Left kidney (tissue), 2 donors: ENCODE data around the gene SMIM15. TPM values are rescaled to one million over a fixed set of nuclear protein-coding genes. Genes with fewer than 3 reads are reported as not detected.

ENCODE experiments used
- DNase-seq: peaks from one replicate; pipeline ENCODE4 v3.0.0-alpha.2; 2013
- polyA plus RNA-seq: library from polyadenylated mRNA; unstranded; fragments of 120-200 nt; gene quantifications from one replicate; pipeline ENCODE4 v1.2.1, GENCODE V29; 2013; ENCODE audit not compliant: insufficient read length

Gene SMIM15
- polyA plus RNA-seq, 1 donor: 91.2 TPM

DNA sequence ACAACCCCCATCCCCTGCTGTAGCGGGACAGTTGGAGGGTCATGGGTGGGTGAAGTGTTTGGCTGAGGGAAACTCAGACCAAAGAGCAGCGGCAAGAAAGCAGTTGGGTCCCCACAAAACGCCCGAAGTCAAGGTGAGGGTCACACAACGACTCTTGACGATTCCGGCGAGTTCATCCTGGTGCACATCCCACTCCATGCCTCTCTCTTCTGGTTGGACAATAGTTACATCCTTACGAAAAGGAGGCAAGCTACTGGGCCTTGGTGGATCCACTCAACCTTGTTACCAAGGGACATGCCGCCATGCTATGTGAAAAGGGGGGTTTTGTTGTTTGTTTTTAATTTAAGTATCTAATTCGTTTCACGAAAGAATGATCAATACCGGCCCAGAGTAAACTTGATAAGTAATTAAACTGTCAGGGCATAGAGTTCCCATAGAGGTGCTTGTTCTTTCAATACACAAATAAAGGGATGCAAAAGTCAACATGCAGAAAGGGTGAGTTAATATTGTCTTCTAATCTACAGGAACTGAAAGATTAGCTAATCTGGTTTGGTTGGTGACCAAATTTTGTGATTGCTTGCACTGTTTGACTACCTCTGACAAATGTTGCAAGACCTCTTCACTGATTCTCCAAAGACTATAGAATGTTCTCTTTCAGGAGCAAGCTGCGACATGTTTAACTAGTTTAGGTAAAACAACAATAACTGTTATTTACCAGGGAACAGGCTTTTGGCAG, 732 bp upstream of the SMIM15 start:
- peak; percentile 35 for DNase-seq

DNA sequence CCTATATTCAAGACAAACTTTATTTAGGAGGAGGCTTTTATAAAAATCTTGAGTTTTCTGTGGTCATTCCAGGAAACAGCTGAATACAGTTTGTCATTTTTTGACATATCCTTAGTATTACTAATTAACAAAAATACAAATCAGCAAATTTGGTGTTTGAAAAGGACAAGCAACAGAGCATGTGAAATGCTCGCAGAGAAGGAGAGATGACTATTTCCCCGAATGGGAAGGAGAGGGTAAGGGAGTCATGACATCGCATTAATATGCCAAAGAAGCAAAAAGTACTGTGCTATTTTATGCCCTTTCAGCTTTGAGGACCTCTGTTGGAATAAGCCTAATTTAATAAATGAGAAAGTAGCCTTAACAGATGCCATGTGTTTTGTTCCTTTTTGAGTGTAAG, 1.8 kb downstream of the SMIM15 start:
- no peak for DNase-seq

DNA sequence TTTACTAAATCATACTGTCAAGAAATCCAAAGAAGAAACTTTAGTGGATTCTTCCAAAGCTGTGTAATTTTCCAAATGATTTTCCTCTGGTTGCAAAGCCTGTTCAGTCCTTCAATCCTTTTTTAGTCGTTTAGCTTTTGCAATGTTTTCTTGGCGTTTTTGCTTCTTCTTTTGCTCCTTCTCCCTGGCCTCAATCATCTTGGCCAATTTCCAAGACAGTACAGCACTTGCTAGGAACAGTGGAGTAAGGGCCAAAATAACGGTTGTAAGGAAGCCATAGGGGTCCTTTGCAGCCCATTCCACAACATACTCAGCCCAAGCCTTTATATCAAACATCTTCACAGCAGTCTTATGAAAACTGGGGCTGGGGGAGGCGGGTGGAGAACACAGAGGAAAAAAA, 2.4 kb downstream of the SMIM15 start:
- no peak for DNase-seq

DNA sequence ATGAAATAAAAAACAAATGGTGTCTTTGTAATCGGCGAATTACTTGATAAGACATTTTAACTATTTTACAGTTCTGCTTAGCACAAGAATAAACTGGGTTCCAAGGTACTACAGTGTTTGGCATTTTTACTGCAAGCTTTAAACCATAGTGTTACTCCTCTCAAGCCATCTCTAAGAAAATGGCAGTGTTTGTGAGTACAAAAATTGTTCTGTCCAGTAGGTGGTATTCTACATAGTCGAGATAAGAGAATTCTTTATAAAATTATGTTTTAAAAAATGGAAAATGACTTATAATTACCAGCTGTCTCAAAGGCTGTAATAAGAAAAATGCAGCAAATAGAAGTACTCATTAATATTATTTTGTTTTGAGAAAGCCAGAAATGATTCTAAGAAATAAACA, 3.2 kb downstream of the SMIM15 start:
- no peak for DNase-seq

DNA sequence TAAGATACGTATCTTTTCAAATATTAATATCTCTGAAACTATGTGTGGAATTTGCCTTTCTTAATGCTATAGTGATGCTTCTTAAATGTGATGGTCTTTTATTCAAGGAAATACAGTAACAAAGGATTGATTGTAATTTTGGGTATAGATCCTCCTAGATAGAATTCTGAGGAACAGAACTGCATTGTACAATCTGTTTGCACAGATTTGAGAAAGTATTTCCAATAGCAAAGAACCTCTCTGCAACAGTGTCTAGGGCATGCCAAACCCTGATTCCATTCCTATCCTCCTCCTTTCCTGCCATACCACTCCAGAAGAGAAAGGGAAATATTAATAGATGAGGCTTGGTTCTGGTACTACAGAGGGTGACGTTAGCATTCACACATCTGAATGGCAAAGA, 10.4 kb downstream of the SMIM15 start:
- no peak for DNase-seq

DNA sequence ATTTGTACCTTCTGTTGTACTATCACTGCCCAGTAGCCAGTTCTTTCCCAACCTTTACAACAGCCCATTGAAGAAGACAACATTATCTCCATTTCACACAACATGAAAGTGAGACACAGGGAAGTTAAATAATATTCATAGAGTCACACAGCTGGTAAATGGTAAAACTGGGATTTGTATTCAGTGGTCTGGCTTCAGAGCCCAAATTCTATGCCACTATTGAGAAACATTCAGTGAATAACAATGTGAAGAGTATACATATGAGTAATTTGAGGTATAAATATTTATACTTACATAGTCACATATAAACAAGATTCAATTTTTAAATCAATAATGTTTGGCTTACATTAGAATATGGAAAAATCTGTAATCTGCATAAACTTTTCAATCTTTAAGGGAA, 13.8 kb downstream of the SMIM15 start:
- no peak for DNase-seq

DNA sequence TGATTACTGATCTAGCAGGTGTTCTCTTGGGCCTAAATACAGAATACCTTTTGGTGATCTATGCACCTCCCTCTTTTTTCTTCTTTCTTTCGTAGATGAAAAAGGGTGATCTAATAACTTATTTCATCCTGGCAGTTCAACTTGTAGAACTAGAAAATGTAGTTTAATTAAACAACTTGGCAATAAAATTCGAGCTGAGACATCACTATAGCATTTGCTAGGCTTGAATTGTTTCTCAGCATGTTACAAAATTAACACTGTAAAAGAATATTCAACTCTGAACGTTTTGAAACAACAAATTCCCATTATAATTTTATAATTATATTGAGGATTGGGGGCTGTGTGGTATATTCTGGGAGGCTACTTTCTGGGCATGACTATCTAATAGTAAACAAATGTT, 19.5 kb downstream of the SMIM15 start:
- DNase-seq: no peak

DNA sequence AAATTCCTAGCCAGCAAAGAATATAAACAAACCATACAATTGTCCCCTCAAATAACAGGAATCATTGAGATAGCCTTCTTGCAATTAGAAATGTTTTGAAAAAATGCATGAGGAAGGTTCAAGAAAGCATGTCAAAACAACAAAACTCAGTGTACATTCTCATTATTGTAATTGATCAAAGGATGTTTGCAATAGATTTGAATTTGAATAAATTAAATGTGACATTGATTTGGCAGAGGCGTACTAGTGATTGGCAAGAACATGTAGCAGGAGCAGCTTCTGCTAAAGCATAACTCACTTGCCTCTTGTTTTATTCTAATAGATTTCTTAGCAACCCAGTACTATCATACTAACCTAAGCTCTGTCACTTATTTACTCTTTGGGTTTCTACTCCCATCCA, 19.9 kb downstream of the SMIM15 start:
- no peak for DNase-seq

DNA sequence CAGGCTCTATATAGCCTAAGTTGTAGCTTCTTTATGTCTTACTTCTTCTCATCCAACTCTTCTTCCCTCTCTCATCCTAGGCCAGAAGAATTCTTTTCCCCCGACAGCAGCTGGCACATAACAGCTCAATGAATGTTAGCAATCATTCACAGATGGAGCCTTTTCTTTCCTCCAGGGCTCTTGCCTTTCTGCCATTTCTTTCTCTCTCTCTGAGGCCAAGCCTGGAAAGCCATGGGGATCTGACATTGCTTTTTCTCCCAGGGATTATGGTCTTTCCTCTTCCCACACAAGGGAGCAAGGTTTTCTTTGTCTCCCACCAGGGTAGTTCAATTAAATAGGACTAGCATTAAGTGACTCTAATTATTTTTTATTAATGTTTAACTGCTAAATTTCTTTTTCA, 20.5 kb downstream of the SMIM15 start:
- no peak for DNase-seq

DNA sequence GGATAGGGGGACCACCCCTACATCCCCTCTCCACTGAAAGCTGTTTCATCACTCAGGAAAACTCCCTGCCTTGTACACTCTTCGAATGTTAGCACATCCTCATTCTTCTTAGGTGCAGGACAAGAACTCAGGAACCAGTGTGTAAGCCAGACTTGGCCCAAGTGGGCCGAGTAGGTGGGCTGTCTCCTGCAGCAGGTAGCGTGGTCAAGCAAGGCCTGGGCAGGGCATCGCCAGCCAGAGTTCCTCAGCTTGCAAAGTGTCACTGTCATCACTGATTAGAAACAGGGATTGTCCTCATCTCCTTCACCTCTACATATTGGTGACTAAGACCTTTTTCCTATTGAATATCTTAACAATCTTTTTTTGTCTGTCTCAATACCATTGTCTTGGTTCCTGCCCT, 22.3 kb downstream of the SMIM15 start:
- no peak for DNase-seq

DNA sequence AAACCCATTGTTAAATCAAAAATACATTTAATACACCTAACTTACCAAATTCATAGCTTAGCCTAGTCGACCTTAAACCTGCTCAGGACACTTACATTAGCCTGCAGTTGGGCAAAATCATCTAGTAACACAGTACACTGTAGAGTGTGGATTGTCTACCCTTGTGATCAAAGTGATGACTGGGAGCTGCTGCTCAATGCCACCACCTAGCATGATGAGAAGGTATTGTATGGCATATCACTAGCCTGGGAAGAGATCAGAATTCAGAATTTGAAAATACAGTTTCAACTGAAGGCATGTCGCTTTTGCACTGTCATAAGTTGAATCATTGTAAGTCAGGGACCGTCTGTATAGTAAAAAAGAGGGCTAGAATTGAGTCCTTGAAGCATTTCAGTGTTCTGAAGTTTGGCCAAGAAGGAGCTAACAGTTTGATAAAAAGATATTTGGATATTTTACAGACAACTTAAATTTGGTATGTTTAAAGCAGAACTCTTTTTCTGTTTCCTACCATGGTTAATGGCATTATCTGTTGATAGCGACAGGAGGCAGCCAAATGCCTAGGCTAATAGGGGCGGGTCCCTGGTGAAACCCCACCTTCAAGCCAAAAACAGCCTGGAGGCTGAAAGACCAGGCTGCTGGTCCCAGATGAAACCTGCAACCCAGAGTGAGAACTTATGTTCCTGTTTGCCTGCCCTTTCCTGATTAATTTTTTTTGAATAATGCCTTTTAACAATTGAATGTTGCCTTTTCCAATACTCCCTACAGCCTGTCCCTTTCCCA, 23.0 kb downstream of the SMIM15 start:
- no peak for DNase-seq

DNA sequence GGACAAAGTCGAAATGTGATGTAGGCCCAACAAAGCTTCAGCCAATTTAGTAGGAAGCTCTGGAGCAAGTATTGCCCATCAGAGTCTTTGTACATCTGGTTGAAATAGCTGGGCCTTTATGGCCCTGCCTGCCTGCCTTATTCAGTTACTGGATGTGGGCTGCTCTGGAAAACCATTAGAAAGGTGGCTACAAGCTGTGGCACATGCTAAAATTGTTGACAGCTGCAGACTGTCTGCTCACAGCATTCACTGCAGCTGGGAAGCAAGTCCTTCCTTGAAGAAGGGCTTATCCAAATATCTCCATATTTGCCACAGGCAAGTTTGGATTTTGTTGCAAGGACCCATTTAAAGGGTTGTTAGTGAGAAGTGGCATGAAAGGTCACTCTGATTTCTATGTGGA, 24.4 kb downstream of the SMIM15 start:
- DNase-seq: no peak

DNA sequence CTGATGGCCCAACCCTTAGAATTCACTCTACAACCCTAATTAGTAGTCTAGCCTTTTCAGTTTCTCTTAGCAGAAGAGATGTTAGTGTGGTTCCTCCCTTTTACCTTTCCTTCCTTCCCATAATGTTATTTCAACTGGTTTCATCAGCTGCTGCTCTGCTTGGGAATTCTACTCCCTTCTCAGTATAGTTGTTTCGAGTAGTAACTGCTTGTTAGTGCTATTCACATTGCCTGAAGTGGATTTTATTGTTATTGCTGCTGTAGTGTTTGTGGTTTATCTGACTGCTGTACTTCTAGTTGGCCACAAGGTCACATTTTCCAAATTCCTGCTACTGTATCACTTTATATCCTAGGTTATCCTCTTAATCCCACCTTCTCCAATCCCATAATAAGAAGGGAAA, 29.7 kb downstream of the SMIM15 start:
- no peak for DNase-seq

DNA sequence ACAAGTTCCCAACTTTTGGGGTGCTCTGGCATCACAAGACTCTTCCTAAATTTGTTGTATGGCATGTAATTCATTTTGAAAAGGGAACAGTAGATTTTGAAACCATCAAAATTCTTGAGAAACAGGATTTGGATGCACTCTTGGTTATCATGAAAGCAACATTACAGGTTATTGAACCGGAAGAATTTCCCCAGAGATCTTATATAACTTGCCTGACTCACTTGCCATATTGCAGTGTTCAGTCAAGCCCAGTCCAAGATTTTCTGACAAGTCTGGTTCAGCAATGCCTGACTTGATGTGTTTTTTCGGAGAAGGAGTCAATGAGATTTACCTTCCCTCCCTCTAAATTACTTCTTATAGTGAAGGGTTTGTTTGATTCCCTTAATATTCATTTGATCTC, 32.0 kb downstream of the SMIM15 start:
- DNase-seq: no peak

DNA sequence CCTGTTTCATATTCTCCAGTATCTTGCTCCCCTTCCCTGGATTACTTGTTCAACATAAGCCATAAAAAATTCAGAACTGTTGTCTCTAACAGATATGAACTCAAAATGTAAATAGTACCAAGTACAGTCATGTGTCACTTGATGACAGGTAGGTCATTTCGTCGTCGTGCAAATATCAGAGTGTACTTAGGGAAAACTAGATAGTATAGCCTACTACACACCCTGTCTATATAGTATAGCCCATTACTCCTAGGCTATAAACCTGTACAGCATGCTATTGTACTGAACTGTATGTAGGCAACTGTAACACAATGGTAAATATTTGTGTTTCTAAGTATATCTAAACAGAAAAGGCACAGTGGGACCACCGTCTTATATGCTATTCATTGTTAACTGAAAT, 39.1 kb downstream of the SMIM15 start:
- DNase-seq: no peak

DNA sequence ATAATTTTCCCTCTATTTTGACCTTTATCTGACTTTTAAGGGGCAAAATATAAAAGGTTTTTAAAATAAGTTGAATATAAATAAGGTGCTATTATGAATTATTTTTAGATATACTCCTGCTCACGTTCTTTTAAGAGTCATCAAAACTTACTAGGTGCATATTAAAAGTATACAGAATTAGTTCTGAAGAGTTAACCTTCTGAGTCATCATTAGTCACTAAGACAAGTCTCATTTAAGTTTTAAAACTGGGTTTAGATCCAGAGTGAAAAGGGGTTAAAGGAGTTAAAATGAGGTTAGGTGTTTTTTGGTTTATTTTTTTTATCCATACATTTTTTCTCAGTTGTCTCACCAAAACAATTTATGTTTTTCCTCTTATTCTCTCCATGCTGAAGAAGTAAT, 41.7 kb downstream of the SMIM15 start:
- no peak for DNase-seq

DNA sequence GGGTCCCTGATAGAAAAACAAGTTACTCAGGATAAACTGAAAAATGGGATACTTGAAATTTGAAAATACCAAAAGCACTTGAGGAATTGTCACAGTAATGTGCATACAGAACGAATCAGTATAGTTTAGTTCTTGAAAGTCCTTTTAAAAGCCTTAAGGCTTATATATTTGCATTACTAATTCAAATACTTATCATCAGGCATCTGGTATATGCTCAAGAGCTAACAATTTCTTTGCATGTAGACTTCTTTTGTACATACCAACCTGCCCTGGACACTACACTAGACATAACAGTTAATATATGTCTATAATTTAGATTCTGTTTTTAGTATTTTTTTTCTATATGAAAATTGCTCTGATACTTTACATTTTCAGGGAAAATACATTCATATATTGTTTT, 43.2 kb downstream of the SMIM15 start:
- DNase-seq: no peak

DNA sequence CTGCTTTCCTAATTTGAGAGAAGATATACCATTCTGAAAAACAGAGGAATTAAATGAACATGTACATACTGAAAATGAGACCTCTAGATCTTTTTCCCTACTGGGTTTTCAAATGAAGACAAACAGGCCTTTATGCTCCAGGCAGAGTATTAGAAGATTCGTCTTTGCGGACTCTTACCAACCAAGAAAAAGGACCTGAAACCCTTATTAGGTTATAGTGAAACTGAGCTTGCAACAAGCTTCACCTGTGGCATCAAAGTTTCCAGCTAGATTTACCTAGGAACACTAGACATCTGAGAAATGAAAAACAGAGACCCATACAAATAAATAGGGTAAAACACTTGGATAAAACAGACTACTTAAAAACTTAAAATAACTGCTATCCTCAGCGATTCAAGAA, 46.3 kb downstream of the SMIM15 start:
- no peak for DNase-seq

DNA sequence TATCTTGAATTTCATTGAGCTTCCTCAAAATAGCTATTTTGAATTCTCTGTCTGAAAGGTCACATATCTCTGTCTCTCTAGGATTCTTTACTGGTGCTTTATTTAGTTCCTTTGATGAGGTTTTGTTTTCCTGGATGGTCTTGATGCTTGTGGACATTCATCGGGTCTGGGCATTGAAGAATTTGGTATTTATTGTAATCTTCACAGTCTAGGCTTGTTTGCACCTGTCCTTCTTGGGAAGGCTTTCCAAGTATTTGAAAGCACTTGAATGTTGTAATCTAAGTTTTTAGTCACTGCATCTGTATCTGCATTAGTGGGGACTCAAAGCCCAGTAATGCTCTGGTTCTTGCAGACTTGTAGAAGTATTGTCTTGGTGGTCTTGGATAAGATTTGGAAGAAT, 47.8 kb downstream of the SMIM15 start:
- DNase-seq: no peak

Other genes with a start within 250 kb of the SMIM15 start
- gene ERCC8, start 217.4 kb downstream of the SMIM15 start, polyA plus RNA-seq: 29.7 TPM
- gene NDUFAF2, start 217.3 kb downstream of the SMIM15 start, polyA plus RNA-seq: 25.7 TPM
- gene ZSWIM6, start 169.8 kb upstream of the SMIM15 start, polyA plus RNA-seq: 34.3 TPM